Endothelial cell (in vitro differentiated cells): ENCODE results near the gene MAVS. TPM values are rescaled to one million over a fixed set of nuclear protein-coding genes. Genes with fewer than 3 reads are reported as not detected.

Source experiments
- DNase-seq: peaks from one replicate; pipeline ENCODE4 v3.0.0; 2021; ENCODE audit warnings: low spot score
- H3K27ac Mint-ChIP-seq: one replicate; pipeline ENCODE4 v1.8.0; 2021; ENCODE audit warnings: mixed read lengths, inconsistent platforms; ENCODE audit not compliant: unreplicated experiment
- H3K27me3 Mint-ChIP-seq: one replicate; pipeline ENCODE4 v1.8.0; 2021; ENCODE audit warnings: mild to moderate bottlenecking, moderate library complexity, mixed read lengths, inconsistent platforms; ENCODE audit not compliant: unreplicated experiment
- H3K36me3 Mint-ChIP-seq: one replicate; pipeline ENCODE4 v1.8.0; 2021; ENCODE audit warnings: mild to moderate bottlenecking, low read depth, mixed read lengths, inconsistent platforms; ENCODE audit not compliant: unreplicated experiment
- H3K4me1 Mint-ChIP-seq: one replicate; pipeline ENCODE4 v1.8.0; 2021; ENCODE audit warnings: mild to moderate bottlenecking, mixed read lengths, inconsistent platforms; ENCODE audit not compliant: unreplicated experiment
- H3K4me3 Mint-ChIP-seq: one replicate; pipeline ENCODE4 v1.8.0; 2021; ENCODE audit warnings: mild to moderate bottlenecking, mixed read lengths, inconsistent platforms; ENCODE audit not compliant: unreplicated experiment
- H3K9me3 Mint-ChIP-seq: one replicate; pipeline ENCODE4 v1.8.0; 2021; ENCODE audit warnings: mixed read lengths, inconsistent platforms; ENCODE audit not compliant: unreplicated experiment
- total RNA-seq: library from RNA; stranded (reverse); fragmentation: NEBNext Ultra II Directional; extraction: Animal tissue kit (Norgen Biotek cat#: 25700); gene quantifications from one replicate; pipeline ENCODE4 v1.2.1, GENCODE V29; 2021; ENCODE audit not compliant: unreplicated experiment
- TF ChIP-seq, protein P1 (sequence below): fragments of 200-600 bp; sonication (generic); IDR thresholded peaks from one replicate; pipeline ENCODE4 v1.5.0; 2021; ENCODE audit warnings: antibody characterized with exemption; ENCODE audit not compliant: unreplicated experiment

MAVS gene
- total RNA-seq, 1 donor from 2014 or later: 111 TPM

DNA sequence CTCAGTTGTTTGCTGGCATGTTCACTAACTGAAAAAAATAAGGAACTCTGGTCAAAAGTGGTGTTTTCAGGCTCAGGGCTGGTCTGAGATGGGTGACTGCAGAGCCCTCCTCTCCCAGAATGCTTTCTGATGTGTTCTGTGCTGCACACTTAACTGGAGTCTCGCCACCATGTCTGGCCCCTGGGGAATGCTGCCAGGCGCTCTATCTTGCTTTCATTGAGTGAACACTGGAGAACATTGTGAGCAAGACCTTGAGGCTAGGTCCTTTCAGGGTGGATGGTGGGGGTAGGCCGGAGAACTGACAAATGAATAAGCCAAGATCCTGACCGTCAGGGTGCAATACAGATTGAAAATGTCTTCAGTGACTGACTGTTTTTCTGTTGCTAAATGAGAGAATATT is 62.0 kb downstream of the MAVS start:
- Mint-ChIP-seq H3K4me3 (no peak overlapping the region), H3K36me3 (peaks cover 32% of the 10 kb centered on the region), H3K4me1 (no peaks in the 10 kb centered on the region), H3K27me3 (no peaks in the 10 kb centered on the region), H3K27ac (no peak overlapping the region), H3K9me3 (no peaks in the 10 kb centered on the region)
- DNase-seq: no peak
- TF ChIP-seq, protein P1, sequence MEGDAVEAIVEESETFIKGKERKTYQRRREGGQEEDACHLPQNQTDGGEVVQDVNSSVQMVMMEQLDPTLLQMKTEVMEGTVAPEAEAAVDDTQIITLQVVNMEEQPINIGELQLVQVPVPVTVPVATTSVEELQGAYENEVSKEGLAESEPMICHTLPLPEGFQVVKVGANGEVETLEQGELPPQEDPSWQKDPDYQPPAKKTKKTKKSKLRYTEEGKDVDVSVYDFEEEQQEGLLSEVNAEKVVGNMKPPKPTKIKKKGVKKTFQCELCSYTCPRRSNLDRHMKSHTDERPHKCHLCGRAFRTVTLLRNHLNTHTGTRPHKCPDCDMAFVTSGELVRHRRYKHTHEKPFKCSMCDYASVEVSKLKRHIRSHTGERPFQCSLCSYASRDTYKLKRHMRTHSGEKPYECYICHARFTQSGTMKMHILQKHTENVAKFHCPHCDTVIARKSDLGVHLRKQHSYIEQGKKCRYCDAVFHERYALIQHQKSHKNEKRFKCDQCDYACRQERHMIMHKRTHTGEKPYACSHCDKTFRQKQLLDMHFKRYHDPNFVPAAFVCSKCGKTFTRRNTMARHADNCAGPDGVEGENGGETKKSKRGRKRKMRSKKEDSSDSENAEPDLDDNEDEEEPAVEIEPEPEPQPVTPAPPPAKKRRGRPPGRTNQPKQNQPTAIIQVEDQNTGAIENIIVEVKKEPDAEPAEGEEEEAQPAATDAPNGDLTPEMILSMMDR: no peak

DNA sequence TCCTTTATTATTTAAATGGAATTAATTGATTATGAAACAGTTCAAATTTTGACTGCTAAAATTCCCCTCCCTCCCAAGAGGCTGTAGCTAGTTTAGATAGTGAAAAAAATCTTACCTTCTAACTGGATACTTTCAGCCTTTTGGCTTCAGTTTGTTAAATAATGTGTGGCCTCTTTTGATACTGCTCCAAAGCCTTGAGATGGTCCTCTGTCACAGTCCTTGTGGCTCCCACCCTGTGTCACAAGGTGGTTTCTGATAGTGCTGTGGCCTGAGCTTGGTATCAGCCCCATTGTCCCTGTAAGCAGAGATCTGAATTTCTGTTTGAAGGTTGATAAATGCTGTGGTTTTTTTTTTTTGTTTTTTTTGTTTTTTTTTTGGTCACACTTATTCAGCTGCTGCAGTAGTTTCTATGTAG is 63.3 kb downstream of the MAVS start:
- H3K36me3 Mint-ChIP-seq: peaks cover 41% of the 10 kb centered on the region
- H3K27me3 Mint-ChIP-seq: no peaks in the 10 kb centered on the region
- H3K4me3 Mint-ChIP-seq: peak overlapping the region; percentile 25
- no peak for DNase-seq
- H3K4me1 Mint-ChIP-seq: no peaks in the 10 kb centered on the region
- TF ChIP-seq, protein P1: no peak
- no peak overlapping the region for H3K27ac Mint-ChIP-seq
- H3K9me3 Mint-ChIP-seq: no peaks in the 10 kb centered on the region

DNA sequence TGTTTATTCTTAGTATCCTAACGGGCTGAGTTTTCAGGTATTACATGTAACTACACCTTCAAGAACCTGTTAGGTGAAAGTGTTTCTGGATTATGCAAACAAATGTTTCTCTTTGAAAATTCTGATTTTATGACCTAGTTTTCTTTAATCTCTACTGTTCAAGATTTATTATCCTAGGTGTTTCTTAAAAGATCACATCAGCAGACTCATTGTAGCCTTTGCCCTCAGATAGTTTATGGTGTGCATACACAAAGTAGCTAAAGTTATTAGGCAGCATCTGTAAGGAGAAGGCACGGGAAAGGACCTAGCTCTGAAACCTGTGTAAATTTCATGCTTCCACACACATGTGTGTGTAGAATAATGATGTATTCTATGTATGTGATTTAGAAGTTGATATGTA is 64.2 kb downstream of the MAVS start:
- TF ChIP-seq, protein P1: no peak
- peaks cover 49% of the 10 kb centered on the region for H3K36me3 Mint-ChIP-seq
- H3K27me3 Mint-ChIP-seq: no peaks in the 10 kb centered on the region
- H3K4me1 Mint-ChIP-seq: no peaks in the 10 kb centered on the region
- peak overlapping the region; percentile 62 for H3K4me3 Mint-ChIP-seq
- H3K27ac Mint-ChIP-seq: no peak overlapping the region
- no peak for DNase-seq
- no peaks in the 10 kb centered on the region for H3K9me3 Mint-ChIP-seq

DNA sequence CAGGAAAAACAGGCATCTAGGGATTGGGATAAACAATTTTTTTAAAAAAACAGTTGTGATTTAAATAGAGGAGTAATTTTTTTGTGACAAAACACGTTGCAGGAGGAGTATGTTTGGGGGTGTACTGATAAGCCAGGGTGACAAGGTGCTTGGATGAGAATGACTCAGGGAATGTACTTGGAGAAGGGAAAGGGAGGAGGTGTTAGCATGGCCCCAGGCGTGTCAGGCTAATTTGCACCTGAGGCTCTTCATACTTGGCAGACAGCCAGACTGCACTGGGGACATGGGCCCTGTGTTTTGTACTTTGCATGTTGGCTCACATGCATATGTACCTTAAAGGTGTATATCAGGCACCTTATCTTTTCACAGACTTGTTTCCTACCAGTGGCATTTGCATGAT is 65.3 kb downstream of the MAVS start:
- Mint-ChIP-seq H3K27me3 (no peaks in the 10 kb centered on the region), H3K36me3 (peaks cover 55% of the 10 kb centered on the region), H3K9me3 (no peaks in the 10 kb centered on the region), H3K4me3 (peak overlapping the region; percentile 48), H3K27ac (no peak overlapping the region), H3K4me1 (no peaks in the 10 kb centered on the region)
- no peak for DNase-seq
- TF ChIP-seq, protein P1: no peak

DNA sequence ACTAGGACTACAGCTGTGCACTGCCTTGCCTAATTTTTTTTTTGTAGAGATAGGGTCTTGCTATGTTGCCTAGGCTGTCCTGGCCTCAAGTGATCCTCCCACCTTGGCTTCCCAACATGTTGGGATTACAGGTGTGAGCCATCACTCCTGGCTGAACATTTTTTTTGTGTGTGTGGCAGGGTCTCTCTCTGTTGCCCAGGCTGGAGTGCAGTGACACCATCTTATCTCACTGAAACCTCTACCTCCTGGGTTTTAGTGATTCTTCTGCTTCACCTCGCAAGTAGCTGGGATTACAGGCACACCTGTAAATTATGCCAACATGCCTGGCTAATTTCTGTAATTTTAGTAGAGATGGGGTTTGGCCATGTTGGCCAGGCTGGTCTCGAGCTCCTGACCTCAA is 67.8 kb downstream of the MAVS start:
- H3K27ac Mint-ChIP-seq: no peak overlapping the region
- H3K36me3 Mint-ChIP-seq: peaks cover 52% of the 10 kb centered on the region
- no peak overlapping the region for H3K4me3 Mint-ChIP-seq
- H3K9me3 Mint-ChIP-seq: no peaks in the 10 kb centered on the region
- TF ChIP-seq, protein P1: no peak
- no peaks in the 10 kb centered on the region for H3K27me3 Mint-ChIP-seq
- H3K4me1 Mint-ChIP-seq: peaks cover 2% of the 10 kb centered on the region
- DNase-seq: no peak
